Measurements from ENCODE around the gene ATG10.

GRCh38 chr5:82057051-82057450 is 85.2 kb downstream of the ATG10 start:
- TF ChIP-seq CTCF (IDR thresholded peaks at IDR 0.05) (no peak), EZH2 (IDR thresholded peaks at IDR 0.05; ENCODE audit: borderline replicate concordance, insufficient read depth, low read depth, low read length, poor library complexity, severe bottlenecking) (no peak)
